GM18867 (cell line): ENCODE results near the gene SCGB1D1.
A peak's percentile ranks its signal among the peaks of the same experiment; 100 is the strongest.
"Not testable (repeated sequence)": the region's sequence is repeated elsewhere in the genome, so short reads cannot be mapped to it uniquely, and the experiment has no call there.

Experiments
- ATAC-seq: cut with Tn5 transposase; IDR thresholded peaks from one replicate; pipeline ENCODE4 v1.9.1; 2021; ENCODE audit warnings: mild to moderate bottlenecking, moderate library complexity; ENCODE audit not compliant: unreplicated experiment

SCGB1D1 gene

GRCh38 chr11:62157603-62158002 lies 32.4 kb upstream of the SCGB1D1 start:
- no peak for ATAC-seq

DNA sequence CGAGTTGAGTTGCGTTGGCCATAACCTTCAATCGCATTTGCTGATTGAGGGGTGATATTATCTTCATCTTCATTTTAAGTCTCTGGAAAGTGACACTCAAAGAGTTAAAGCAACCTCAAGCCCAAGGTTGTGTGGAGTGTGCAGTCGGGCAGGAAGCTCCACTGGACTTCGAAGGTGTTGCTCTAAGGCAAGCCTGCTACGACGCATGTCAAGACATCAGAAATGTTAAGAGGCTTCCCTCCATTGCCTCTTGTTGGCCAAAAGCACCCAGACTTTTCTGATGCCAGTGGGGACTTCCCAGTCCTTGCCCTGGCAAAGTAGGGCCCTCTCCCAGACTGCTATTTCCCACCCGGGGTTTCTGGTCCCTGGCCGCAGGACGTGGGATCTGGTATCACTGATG lies 23.6 kb upstream of the SCGB1D1 start:
- no peak for ATAC-seq

DNA sequence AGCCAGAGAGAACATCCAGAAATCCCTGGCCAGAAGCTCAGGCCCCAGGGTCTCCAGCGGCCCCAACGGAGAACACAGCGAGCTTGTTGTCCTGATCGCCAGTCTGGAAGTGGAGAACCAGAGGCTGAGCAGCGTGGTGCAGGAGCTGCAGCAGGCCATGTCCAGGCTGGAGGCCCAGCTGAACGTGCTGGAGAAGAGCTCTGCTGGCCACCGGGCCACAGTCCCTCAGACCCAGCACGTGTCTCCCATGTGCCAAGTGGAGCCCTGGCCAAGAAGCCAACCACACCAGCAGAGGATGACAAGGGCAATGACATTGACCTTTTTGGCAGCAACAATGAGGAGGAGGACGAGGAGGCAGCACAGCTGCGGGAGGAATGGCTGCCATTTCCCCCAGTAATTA lies 20.6 kb upstream of the SCGB1D1 start:
- no peak for ATAC-seq

GRCh38 chr11:62169935-62170334 lies 20.1 kb upstream of the SCGB1D1 start:
- no peak for ATAC-seq

- ATAC-seq = peak; percentile 35
These were observed 18.7 kb upstream of the SCGB1D1 start for GRCh38 chr11:62171261-62171723.

DNA sequence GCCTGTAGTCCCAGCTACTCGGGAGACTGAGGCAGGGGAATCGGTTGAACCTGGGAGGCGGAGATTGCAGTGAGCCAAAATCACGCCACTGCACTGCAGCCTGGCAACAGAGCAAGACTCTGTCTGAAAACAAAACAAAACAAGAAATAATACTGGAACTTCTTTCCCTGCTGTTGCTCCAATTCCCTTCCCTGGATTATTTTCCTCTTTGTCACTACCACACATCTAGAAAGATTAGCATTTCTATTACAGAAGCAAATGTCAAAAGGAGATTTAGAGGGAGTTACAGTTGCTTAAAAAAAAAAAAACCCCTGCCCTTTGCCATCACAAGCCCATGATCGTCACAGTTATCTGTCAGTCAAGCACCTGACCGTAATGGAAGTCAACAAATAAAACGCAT lies 17.7 kb upstream of the SCGB1D1 start:
- no peak for ATAC-seq

DNA sequence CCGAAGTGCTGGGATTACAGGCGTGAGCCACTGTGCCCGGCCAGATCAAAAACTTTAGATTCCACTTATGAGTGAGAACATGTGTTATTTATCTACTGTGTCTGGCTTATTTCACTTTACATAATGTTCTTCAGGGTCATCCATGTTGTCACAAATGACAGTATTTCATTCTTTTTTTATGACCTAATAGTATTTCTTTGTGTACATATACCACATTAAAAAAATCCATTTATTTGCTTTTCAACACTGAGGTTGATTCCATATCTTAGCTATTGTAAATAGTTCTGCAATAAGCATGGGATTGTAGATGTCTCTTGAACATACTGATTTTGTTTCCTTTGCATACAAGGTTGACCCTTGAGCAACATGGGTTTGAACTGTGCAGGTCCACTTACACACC lies 13.2 kb upstream of the SCGB1D1 start:
- no peak for ATAC-seq

DNA sequence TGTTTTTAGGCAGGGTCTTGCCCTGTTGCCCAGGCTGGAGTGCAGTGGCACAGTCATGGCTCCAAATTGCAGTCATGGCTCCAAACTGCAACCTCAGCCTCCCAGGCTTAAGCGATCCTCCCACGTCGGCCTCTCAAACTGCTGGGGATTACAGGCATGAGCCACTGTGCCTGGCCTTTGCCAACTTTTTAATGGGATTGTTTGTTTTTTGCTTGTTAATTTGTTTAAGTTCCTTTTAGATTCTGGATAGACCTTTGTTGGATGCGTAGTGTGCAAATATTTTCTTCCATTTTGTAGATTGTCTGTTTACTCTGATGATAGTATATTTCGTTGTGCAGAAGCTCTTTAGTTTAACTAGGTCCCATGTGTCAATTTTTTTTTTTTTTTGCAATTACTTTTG lies 10.0 kb upstream of the SCGB1D1 start:
- no peak for ATAC-seq

- ATAC-seq = no peak
These were observed 8.9 kb upstream of the SCGB1D1 start for GRCh38 chr11:62181097-62181496.

- ATAC-seq = no peak
These were observed 7.7 kb upstream of the SCGB1D1 start for GRCh38 chr11:62182147-62182891.

DNA sequence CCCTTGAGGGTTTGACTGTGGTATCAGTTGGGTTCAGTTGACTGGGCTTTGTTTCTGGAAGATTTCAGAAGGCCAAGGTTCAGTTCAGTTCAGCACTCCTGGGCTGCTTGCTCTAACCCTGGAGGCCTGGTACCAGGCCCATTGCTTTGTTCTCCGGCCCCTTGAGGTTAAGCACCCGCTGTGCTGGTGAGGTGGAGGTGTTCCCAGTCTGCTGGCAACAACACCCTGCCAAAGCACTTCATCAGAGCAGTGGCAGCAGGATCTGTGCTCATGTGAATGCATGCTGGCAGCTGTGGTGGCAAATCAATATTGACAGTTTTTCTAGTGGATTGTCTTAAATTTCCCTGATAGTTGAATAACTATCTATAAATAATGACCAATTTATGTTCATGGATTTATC lies 3.8 kb upstream of the SCGB1D1 start:
- no peak for ATAC-seq

DNA sequence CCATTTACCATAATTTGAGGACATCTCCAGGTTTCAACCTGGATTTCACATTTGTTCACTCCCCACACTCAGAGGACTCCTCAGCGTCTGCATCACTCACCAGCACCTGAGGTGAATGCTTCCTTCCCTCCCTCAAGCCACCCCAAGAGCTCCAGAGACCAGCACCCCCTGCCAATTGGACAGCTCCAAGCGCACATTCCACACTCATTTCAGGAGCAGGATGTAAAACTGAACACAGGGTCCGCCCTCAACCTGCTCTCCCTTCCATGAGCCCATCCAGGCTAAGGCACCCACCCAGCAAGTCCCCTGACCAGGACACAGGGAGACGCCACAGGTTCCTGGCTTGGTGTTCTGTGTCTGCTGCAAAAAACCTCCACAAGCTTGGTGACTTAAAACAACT lies 3.9 kb downstream of the SCGB1D1 start:
- ATAC-seq = no peak

GRCh38 chr11:62195010-62195409 lies 5.0 kb downstream of the SCGB1D1 start:
- not testable (repeated sequence) for ATAC-seq

DNA sequence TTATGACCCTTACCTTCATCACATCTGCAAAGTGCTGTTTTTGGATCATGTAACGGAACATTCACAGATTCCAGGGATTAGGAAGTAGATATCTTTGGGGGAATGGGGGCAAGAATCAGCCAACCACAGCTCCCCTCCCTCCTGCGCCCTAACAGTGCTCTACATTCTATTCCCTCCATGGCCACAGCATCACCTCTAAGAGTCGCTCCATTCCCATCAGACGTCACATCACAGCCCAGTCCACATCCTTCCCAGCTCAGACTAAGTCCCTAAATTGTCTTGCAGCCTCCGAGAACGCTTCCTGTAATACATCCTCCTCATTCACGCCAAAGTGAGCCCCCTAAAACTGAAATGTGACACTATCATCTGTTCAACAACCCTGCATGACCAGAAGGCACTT lies 5.9 kb downstream of the SCGB1D1 start:
- ATAC-seq = no peak

DNA sequence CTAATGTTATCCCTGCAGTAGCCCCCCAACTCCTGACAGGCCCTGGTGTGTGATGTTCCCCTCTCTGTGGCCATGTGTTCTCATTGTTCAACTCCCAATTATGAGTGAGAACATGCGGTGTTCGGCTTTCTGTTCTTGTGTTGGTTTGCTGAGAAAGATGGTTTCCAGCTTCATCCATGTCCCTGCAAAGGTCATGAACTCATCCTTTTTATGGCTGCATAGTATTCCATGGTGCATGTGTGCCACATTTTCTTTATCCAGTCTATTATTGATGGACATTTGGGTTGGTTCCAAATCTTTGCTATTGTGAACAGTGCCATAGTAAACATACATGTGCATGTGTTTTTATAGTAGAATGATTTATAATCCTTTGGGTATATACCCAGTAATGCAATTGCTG lies 7.4 kb downstream of the SCGB1D1 start:
- ATAC-seq = not testable (repeated sequence)

DNA sequence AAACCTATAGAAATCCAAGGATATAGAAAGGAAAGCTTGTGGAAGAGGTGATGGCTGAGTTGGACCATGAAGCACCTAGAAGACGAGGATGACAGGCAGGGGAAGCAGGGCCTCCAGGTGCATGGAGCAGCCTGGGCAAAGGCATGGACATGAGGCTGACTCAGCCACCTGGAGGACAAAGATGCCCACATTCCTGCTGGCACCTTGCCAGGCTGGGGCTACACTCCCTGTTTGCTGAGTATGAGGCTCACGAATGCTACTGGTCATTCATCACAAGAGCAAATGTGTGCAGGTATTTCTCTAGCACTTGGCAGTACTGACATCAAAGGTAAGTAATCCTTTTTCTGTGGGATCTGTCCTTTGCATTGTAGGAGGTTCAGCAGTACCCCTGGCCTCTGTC lies 11.4 kb downstream of the SCGB1D1 start:
- ATAC-seq = no peak

GRCh38 chr11:62202910-62203309 lies 12.9 kb downstream of the SCGB1D1 start:
- ATAC-seq = no peak

DNA sequence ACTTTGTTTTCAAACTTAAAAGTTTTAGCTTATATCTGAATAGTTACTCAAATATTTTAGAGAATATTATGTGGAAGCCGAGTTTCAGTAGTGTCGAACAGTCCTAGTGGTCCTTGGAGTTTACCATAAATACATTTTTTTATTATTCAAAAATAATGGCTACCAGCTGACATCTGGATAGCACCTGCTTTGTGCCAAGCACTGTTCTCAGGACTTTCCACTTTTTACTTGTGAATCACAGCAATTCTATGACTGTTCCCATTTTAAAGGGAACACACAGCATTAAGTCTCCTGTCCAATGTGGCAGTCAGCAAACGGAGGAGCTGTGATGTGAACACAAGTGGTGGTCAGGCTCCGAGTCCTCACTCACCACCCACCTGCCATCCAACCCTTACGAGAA lies 14.4 kb downstream of the SCGB1D1 start:
- ATAC-seq = no peak

DNA sequence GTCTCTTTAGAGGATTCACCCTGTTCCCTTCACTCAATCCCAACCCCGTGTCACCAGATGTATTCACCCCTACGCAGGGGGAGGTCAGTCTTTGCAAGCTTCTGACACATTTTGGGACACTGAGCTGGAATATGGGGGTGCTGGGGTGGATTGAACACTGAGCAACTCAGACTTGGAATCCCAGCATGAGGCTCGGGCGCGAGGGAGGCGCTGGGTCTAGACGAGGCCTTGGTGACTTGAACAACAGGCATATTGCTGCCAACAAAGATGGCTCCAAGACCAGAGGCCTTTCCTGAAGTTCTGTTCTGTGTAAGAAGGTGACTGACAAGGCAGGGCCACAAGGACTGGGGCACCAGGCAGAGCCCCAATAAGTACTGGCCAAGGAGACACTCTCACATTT lies 15.4 kb downstream of the SCGB1D1 start:
- ATAC-seq = no peak

DNA sequence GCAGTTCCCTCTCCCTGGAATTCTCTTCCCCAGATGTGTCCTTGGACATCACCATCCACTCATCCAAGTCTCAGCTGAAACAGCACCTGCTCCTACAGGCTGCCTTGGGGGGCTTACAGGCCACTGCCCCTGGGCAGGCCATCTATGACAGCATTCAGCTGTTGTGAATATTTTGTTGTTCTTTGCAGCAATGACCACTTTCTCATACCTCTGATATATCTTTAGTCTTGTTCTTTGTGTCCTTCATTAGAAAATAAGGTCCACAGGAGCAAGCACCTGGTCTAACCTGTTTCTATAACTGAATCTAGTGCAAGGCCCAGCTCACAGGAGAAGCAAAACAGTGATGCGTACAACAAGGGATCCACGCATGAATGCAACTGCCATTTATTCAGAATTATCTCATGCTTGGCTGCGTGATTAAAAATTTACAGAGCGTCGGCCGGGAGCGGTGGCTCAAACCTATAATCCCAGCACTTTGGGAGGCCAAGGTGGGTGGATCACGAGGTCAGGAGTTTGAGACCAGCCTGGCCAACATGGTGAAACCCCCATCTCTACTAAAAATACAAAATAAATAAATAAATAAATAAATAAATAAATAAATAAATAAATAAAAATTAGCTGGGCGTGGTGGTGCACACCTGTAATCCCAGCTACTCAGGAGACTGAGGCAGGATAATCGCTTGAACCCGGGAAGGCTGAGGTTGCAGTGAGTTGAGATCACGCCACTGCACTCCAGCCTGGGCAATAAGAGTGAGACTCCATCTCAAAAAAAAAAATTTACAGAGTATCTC lies 16.5 kb downstream of the SCGB1D1 start:
- not testable (repeated sequence) for ATAC-seq

- ATAC-seq = no peak
These were observed 18.7 kb downstream of the SCGB1D1 start for GRCh38 chr11:62208785-62209144.

GRCh38 chr11:62217191-62217748 lies 27.3 kb downstream of the SCGB1D1 start:
- no peak for ATAC-seq
